Epithelial cell of esophagus (primary cell): ENCODE data around the gene NHLRC2.

ENCODE experiments used
- DNase-seq: peaks from one replicate; pipeline ENCODE4 v3.0.0; 2010; ENCODE audit warnings: low read depth
- H3K4me3 ChIP-seq: 2 replicates; pipeline ENCODE4 v1.5.1; 2011; ENCODE audit warnings: mild to moderate bottlenecking, low read length, control low read depth
- TF ChIP-seq, protein P1 (sequence below): IDR thresholded peaks from 2 replicates; pipeline ENCODE4 v1.5.1; 2011; ENCODE audit warnings: low read depth, mild to moderate bottlenecking, low read length, control low read depth, inconsistent platforms; ENCODE audit not compliant: insufficient read depth; ENCODE audit errors: missing control alignments

NHLRC2 gene

DNA sequence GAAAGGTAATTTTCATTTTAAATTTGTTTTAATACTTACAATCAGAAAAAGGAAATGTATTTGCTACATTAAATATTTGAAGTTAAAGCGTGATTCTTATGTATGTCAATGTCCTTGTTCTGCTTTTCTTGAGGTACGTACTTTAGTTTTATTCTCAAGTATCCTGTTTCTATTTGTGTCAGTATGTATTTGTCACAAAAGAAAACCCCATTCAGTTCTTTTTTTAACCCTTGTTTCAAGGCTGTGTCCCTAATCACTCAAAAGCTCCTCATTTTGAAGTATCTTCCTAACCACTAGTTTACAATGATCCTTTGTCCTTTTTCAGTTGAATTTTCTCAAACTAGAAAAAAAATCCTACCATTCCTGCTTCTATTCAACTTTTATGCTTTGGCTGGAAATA, 25.2 kb downstream of the NHLRC2 start:
- TF ChIP-seq, protein P1, sequence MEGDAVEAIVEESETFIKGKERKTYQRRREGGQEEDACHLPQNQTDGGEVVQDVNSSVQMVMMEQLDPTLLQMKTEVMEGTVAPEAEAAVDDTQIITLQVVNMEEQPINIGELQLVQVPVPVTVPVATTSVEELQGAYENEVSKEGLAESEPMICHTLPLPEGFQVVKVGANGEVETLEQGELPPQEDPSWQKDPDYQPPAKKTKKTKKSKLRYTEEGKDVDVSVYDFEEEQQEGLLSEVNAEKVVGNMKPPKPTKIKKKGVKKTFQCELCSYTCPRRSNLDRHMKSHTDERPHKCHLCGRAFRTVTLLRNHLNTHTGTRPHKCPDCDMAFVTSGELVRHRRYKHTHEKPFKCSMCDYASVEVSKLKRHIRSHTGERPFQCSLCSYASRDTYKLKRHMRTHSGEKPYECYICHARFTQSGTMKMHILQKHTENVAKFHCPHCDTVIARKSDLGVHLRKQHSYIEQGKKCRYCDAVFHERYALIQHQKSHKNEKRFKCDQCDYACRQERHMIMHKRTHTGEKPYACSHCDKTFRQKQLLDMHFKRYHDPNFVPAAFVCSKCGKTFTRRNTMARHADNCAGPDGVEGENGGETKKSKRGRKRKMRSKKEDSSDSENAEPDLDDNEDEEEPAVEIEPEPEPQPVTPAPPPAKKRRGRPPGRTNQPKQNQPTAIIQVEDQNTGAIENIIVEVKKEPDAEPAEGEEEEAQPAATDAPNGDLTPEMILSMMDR = no peak
- no peak for DNase-seq
- H3K4me3 ChIP-seq = no peak overlapping the region

DNA sequence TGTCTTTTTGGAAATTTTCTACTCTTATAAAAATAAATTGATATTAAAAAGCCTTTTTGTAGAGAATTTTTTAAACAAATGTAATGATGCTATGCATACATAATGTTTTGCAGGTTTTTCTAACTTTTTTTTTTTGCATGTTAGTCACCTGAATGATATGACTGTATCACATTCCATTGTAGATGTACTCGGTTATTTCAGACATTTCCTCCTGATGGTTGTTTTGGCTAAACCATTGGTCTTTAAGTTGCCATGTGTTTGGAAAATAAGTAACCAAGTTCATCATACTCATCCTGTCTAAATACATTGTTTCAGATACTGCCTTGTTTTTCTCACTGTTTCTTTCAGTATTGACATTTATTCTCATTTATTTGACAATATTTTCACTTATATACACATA, 25.8 kb downstream of the NHLRC2 start:
- no peak overlapping the region for H3K4me3 ChIP-seq
- DNase-seq = peak; percentile 32
- TF ChIP-seq, protein P1 = no peak

DNA sequence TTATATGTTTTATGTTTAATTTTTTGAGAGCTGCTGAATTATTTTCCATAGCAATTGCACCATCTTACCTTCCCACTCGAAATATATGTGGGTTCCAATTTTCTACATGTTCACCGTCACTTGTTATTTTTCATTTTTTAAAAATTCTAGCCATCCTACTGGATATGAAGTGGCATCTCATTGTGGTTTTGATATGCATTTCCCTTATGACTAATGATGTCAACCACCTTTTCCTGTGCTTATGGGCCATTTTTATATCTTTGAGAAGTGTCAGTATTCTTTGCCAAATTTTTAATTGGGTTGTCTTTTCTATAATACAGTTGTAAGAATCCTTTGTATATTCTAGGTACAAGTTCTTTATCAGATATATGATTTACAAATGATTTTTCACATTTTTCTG, 27.8 kb downstream of the NHLRC2 start:
- H3K4me3 ChIP-seq = no peak overlapping the region
- TF ChIP-seq, protein P1 = no peak
- DNase-seq = no peak

DNA sequence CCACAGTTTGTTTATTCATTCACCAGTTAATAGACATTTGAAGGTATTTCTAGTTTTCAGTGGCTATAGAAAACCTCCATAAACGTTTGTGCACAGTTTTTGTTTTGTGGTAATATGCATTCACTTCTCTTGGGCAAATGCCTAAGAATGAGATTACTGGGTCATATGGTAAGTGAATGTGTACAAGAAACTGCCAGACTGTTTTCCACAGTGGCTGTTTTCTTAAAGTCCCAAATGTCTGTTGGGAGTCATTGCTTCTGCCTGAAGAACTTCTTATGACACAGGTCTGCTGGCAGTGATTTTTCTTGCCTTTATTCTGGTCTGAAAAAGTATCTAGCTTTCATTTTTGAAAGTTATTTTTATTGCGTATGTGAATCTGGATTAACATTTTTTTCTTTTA, 35.5 kb downstream of the NHLRC2 start:
- no peak for DNase-seq
- H3K4me3 ChIP-seq = no peak overlapping the region
- TF ChIP-seq, protein P1 = no peak

DNA sequence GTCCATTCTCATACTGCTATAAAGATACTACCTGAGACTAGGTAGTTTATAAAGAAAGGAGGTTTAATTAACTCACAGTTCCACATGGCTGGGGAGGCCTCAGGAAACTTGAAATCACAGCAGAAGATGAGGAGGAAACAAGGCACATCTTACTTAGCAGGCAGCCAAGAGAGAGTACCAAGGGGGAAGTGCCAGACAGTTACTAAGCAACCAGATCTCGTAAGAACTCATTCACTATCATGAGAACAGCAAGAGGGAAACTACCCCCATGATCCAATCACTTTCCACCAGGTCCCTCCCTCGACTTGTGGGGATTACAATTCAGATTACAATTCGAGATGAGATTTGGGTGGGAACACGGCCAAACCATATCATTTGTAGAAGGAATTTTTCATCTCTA, 36.3 kb downstream of the NHLRC2 start:
- H3K4me3 ChIP-seq = no peak overlapping the region
- no peak for DNase-seq
- TF ChIP-seq, protein P1 = no peak

DNA sequence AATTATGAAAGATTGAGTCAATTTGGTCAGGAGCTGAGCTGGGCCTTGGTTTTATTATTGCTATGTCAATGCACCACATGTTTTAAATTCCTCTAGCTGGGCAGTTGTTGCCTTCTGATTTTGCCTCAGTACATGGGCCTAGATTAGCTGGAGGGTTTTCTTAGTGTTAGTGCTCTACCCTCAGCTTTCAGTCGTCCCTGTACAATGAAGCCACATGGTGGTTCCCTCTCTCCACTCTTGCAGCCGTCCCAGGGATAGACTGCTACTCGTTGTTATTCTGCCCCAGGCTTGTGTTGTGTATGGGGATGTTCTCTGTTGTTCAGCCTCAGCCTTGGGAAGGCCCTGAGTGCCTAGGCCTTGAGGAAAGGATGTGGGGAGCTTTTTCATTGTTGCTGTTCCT, 37.0 kb downstream of the NHLRC2 start:
- TF ChIP-seq, protein P1 = no peak
- DNase-seq = no peak
- no peak overlapping the region for H3K4me3 ChIP-seq

DNA sequence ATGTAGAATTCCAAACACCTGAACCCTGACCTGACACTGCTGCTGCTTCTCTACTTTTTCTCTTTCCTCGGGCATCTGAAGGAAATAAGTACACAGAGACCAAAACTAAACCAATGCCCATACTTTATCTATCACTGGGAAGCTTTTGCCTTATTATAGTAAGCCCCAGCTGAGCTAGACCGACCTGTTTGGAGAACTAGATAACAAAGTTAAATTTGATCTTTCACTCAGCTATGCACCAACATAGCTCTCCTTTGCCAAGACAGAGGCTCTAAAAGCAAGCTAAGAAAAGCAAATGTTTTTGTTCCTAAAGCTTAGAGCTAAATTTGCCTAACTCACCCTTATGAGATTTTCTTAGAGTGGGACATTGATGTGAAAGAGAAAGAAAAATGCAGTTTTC, 39.1 kb downstream of the NHLRC2 start:
- DNase-seq = no peak
- H3K4me3 ChIP-seq = no peak overlapping the region
- TF ChIP-seq, protein P1 = no peak
